Medulla oblongata (tissue), 1 donor: ENCODE data around the gene UGT1A7.
"Not testable (repeated sequence)": the region's sequence is repeated elsewhere in the genome, so short reads cannot be mapped to it uniquely, and the experiment has no call there.

Experiments used
- DNase-seq: peaks from one replicate; pipeline ENCODE4 v3.0.0-alpha.2; 2015; ENCODE audit errors: extremely low spot score

The UGT1A7 gene

DNA sequence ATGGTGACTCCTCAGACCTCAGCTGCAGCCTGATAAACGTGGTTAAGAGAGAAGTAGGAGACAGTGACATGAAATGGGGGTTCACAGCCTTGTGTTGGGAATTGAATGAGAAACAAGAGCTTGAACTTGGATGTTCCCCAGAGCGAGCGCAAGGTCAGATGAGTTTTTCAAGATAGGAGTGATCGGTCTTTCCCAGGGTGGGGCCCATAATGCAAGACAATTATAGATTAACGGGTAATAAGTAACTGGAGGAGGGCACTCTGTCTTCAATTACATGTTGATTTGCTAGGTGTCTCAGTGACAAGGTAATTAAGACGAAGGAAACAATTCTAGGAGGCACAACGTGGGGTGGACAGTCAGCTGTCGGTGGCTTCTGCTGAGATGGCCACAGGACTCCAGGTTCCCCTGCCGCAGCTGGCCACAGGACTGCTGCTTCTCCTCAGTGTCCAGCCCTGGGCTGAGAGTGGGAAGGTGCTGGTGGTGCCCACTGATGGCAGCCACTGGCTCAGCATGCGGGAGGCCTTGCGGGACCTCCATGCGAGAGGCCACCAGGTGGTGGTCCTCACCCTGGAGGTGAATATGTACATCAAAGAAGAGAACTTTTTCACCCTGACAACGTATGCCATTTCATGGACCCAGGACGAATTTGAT lies 31.0 kb downstream of the UGT1A7 start, which contains the start of gene UGT1A5:
TSS of gene UGT1A5 (plus strand) at position 297 of the 651 bp plus-strand sequence. CDS start at position 382, 85 bp downstream.
- DNase-seq = no peak

- DNase-seq = no peak
Observed at GRCh38 chr2:233713262-233713615, 31.5 kb downstream of the UGT1A7 start.

GRCh38 chr2:233714121-233714520 lies 32.4 kb downstream of the UGT1A7 start:
- no peak for DNase-seq

DNA sequence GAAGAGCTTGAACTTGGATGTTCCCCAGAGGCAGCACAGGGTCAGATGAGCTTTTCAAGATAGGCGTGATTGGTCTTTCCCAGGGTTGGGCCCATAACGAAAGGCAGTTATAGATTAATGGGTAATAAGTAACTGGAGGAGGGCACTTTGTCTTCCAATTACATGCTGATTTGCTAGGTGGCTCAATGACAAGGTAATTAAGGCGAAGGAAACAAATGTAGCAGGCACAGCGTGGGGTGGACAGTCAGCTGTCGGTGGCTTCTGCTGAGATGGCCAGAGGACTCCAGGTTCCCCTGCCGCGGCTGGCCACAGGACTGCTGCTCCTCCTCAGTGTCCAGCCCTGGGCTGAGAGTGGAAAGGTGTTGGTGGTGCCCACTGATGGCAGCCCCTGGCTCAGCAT lies 36.9 kb downstream of the UGT1A7 start, which contains the start of gene UGT1A4:
TSS of gene UGT1A4 (plus strand) at position 185 of the 400 bp plus-strand sequence. CDS start at position 270, 85 bp downstream.
- no peak for DNase-seq

DNA sequence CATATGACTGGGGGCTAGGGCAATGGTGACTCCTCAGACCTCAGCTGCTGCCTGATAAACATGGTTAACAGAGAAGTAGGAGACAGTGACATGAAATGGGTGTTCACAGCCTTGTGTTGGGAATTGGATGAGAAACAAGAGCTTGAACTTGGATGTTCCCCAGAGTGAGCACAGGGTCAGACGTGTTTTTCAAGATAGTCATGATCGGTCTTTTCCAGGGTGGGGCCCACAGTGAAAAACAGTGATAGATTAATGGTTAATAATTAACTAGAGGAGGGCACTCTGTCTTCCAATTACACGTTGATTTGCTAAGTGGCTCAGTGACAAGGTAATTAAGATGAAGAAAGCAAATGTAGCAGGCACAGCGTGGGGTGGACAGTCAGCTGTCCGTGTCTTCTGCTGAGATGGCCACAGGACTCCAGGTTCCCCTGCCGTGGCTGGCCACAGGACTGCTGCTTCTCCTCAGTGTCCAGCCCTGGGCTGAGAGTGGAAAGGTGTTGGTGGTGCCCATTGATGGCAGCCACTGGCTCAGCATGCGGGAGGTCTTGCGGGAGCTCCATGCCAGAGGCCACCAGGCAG lies 47.1 kb downstream of the UGT1A7 start, which contains the start of gene UGT1A3:
TSS of gene UGT1A3 (plus strand) at position 320 of the 579 bp plus-strand sequence. CDS start at position 405, 85 bp downstream.
- DNase-seq = no peak

- not testable (repeated sequence) for DNase-seq
Observed at GRCh38 chr2:233736868-233737653, 55.4 kb downstream of the UGT1A7 start.

- no peak for DNase-seq
Observed at GRCh38 chr2:233740870-233741269, 59.2 kb downstream of the UGT1A7 start.

DNA sequence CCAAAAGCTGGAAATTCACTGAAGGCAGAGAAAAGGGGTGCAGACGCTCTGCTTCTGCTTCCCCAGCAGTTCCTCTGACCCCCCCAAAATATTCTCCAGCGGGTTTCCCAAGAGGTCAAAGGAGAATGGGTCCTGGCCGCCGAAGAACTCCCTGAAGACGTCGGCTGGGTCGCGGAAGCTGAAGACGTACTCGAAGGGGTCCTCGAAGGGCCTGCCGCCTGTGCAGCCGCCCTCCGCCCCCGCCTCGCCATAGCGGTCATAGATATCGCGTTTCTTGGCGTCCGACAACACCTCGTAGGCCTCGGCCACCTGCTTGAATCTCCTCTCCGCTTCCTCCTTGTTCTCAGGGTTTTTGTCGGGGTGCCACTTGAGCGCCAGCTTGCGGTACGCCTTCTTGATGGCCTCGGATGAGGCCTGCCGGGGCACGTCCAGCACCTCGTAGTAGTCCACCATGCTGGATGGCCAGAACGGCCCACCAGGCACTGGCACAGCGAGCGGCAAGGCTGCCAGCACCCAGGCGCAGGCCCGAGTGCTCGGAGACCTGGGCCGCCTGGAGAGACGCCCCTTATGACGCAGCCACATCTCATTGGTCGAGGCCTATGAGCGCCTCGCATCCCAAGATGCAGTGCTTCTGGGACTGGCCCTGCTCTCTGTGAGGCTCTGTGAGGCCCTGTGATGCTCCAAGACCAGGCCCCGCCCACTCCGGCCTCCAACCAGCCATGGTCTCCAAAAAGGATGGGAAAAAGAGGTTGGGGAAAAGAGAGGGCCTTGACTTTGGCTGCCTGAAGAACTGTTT lies 62.0 kb downstream of the UGT1A7 start:
- DNase-seq = no peak

- DNase-seq = no peak
Observed at GRCh38 chr2:233745073-233745755, 63.5 kb downstream of the UGT1A7 start.

DNA sequence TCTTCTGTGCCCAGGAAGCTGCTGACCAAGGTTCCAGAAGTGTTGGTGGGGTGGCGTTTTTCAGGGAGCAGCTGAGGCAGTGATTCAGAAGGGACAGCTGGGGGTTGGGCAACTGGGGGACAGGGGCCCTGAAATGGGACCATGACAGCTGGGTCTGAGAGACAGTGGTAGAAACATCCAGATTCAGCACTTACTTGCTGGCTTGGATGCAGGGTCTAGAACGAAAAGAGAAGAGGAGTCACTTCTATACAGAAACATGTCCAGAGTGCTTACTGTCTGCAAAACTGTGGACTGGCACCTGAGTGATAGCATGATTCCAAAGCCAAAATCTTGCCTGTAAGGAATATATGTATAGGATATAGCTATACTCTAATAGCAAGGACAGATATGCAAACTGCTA lies 64.1 kb downstream of the UGT1A7 start:
- not testable (repeated sequence) for DNase-seq

GRCh38 chr2:233746475-233747282 lies 65.0 kb downstream of the UGT1A7 start:
- DNase-seq = no peak

DNA sequence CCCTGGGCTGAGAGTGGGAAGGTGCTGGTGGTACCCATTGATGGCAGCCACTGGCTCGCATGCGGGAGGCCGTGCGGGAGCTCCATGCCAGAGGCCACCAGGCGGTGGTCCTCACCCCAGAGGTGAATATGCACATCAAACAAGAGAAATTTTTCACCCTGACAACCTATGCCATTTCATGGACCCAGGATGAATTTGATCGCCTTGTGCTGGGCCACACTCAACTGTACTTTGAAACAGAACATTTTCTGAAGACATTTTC lies 65.5 kb downstream of the UGT1A7 start:
- DNase-seq = no peak

DNA sequence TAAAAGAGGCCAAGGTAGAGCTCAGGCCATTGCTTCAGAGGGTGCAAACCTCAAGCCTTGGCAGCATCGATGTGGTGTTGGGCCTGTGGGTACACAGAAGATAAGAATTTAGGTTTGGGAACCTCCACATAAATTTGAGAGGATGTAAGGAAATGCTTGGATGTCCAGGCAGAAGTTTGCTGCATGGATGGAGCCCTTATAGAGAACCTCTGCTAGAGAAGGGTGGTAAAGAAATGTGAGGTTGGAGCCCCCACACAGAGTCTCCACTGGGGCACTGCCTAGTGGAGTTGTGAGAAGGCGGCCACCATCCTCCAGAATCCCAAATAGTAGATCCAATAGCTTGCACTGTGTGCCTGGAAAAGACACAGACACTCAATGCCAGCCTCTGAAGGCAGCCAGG lies 69.0 kb downstream of the UGT1A7 start:
- not testable (repeated sequence) for DNase-seq

- DNase-seq = not testable (repeated sequence)
Observed at GRCh38 chr2:233751212-233752009, 69.7 kb downstream of the UGT1A7 start.

GRCh38 chr2:233754872-233755611 lies 73.3 kb downstream of the UGT1A7 start:
- no peak for DNase-seq

DNA sequence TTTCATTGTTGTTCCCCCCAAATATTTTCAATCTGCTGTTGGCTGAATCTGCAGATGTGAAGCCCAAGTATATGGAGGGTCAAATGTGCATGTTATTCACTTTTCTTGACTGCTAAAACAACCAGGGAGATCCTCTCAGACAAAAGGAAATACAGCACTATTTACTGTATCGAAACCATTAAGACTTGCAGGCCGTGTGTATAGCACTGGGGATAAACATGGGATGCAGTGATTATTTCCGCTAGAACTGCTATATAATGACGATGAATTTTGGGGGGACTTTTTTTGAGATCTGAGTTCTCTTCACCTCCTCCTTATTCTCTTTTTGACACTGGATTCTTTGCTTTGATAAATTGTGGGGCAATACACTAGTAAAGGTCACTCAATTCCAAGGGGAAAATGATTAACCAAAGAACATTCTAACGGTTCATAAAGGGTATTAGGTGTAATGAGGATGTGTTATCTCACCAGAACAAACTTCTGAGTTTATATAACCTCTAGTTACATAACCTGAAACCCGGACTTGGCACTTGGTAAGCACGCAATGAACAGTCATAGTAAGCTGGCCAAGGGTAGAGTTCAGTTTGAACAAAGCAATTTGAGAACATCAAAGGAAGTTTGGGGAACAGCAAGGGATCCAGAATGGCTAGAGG lies 74.9 kb downstream of the UGT1A7 start:
- DNase-seq = no peak

GRCh38 chr2:233758141-233758540 lies 76.4 kb downstream of the UGT1A7 start:
- no peak for DNase-seq

GRCh38 chr2:233758849-233759248 lies 77.1 kb downstream of the UGT1A7 start:
- no peak for DNase-seq
